Fibroblast of lung (primary cell): ENCODE data around the gene TRRAP.

Source experiments
- CTCF ChIP-seq, 2 donors: IDR thresholded peaks in 1 of 2; conservative IDR thresholded peaks in 1 of 2; 1 replicate in 1 of 2; 2 replicates in 1 of 2; pipeline ENCODE4 v1.5.1; 2011 to 2012; ENCODE audit warnings: low read length in 2 of 2, control low read depth in 1 of 2, inconsistent platforms in 1 of 2, low read depth in 1 of 2, mild to moderate bottlenecking in 1 of 2
- EZH2 ChIP-seq: IDR thresholded peaks from 2 replicates; pipeline ENCODE4 v1.5.1; 2012; ENCODE audit warnings: low read length, control low read depth, mild to moderate bottlenecking; ENCODE audit errors: missing control alignments

DNA sequence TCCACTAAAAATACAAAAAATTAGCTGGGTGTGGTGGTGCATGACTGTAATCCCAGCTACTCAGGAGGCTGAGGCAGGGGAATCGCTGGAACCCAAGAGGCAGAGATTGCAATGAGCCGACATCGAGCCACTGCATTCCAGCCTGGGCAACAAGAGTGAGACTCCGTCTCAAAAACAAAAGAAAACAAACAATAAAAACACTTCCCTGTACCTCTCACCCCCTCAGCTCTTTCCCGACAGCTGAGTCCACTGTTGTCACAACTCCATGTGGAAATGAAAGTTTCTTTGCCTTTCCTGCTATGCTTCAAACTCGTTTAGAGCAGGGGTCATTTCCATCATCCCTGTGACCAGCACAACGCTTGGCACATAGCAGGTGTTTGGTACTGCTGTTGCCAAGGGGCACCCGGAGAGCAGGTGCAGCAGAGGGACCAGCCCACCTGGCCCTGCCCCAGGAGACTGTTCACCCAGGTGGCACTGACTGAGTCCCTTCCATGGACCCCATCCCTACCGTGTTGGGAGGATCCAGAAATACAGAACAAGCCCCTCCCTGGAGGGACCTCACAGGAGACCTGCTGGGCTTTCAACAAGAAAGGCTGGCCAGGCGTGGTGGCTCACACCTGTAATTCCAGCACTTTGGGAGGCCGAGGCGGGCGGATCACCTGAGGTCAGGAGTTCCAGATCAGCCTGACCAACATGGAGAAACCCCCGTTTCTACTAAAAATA lies 13.4 kb upstream of the TRRAP start:
- no peak for TF ChIP-seq CTCF (conservative IDR thresholded peaks at IDR 0.05 in 1 of 2, IDR thresholded peaks at IDR 0.05 in 1 of 2; ENCODE audit: low read depth in 1 of 2, low read length in 2 of 2)
- no peak for TF ChIP-seq EZH2
